DMS 273 (cell line): Measurements from ENCODE around the gene PDSS2.
"Not testable (repeated sequence)": the region's sequence is repeated elsewhere in the genome, so short reads cannot be mapped to it uniquely, and the experiment has no call there.

Source experiments
- DNase-seq: peaks from one replicate; lab custom pipeline; 2025; ENCODE audit not compliant: unreplicated experiment; lab: John Stamatoyannopoulos, UW

The PDSS2 gene

DNA sequence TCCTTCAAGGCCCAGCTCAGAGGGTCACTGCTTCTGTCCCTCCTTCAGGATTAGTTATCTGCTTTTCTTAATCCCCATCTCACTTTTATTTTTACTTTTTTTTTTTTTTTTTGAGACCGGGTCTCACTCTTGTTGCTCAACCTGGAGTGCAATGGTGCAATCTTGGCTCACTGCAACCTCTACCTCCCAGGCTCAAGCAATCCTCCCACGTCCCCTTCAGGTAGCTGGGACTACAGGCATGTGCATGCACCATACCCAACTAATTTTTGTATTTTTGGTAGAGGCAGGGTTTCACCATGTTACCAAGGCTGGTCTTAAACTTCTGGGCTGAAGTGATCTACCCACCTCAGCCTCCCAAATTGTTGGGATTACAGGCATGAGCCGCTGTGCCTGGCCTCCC, 16.5 kb upstream of the PDSS2 start:
- DNase-seq: not testable (repeated sequence)

DNA sequence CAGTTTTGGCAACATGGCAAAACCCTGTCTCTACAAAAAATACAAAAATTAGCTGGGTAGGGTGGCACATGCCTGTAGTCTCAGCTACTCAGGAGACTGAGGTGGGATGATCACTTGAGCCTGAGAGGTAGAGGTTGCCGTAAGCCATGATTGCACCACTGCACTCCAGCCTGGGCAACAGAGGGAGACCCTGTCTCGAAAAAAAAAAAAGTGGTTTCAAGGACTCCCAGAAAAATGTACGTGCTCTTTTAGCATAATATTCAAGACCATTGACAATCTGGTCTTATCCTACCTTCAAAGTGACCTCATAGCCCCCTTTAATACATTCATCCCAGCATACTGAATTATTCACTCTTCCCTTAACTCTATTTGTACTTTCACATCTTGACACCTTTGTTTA, 16.0 kb upstream of the PDSS2 start:
- DNase-seq: not testable (repeated sequence)

DNA sequence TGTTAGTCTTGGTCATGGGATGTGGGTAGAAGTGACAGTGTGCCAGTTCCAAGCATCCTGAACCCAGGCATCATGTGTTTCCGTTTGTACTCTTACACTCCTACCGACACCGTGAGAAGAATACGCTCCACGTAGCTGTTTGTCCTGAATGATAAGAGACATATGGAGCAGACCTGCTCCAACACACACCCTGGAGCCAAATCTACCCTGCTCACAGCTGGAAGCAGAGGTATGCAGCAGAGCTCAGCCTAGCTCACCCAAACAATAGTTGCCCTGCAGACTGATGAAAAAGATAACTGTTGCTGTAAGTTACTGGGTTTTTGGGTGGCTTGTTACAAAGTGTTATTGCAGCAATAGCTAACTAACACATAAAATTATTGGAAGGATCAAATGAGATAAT, 14.3 kb upstream of the PDSS2 start:
- DNase-seq: peak; percentile 49

- DNase-seq: no peak
These were observed 11.0 kb upstream of the PDSS2 start for GRCh38 chr6:107470364-107470763.

DNA sequence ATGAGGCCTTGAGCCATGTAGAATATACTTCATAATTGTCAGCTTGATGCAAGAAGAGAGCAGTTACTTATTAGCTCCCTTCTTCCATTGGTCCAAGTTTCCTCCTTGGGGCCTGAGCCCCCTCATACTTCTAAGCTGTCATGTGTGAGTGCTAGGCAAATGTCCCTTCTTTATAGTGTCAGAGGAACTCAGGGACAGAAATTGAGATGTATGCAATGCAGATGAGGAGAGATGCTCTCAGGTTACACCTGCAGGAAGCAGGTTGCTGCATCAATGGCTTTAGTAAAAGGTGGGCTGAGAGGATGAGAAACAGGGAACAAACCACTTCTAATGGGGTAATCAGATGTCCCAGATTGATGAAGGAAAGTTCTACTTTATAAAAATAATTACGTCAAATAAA, 6.7 kb upstream of the PDSS2 start:
- DNase-seq: no peak

DNA sequence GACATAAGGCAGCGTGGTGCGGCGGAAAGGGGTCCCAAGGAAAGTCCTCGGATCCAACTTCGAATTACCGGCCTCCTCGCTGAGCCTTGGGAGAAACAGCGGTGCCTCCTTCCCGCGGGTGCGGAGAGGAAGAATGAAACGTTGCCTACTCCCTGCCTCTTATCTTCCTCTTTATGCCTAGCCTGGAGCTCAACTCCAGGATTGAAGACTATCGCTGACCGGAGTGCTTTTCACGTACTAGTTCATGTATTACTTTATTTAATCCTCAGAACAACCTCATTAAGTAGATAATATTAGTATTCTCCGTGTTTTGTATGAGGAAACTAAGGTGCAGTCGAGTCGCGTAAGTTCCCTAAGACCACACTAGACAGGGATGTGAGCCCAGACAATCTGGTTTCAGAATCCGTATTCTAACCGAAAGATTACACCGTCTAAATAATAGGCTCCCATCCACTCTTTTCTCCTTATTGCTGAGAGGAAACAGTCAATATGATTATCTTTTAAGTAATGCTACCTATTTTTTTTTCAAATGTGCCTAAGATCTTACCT, 793 bp upstream of the PDSS2 start:
- DNase-seq: peak; percentile 44

GRCh38 chr6:107458672-107459282, 587 bp downstream of the PDSS2 start:
- DNase-seq: peak; percentile 71

GRCh38 chr6:107448776-107449175, 10.6 kb downstream of the PDSS2 start:
- no peak for DNase-seq

GRCh38 chr6:107447663-107448216, 11.6 kb downstream of the PDSS2 start:
- peak; percentile 10 for DNase-seq

DNA sequence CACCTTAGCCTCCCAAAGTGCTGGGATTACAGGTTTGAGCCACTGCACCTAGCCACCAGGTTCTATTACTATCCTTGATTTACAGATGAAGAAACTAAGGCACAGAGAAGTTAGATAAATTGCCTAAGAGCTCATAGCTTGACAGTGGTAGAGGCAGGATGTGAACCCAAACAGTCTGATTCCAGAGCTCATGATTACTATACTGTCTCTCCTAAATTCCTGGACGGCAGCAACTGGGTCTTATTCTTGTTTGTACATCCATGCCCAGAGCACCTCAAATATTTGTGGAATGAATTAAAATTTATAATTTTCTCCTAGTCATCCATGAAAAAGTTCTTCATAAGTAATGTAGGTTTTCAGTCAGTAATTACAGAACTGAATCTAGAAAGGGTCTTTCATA, 15.1 kb downstream of the PDSS2 start:
- no peak for DNase-seq

GRCh38 chr6:107443608-107444267, 15.6 kb downstream of the PDSS2 start:
- no peak for DNase-seq

GRCh38 chr6:107442938-107443607, 16.3 kb downstream of the PDSS2 start:
- no peak for DNase-seq

DNA sequence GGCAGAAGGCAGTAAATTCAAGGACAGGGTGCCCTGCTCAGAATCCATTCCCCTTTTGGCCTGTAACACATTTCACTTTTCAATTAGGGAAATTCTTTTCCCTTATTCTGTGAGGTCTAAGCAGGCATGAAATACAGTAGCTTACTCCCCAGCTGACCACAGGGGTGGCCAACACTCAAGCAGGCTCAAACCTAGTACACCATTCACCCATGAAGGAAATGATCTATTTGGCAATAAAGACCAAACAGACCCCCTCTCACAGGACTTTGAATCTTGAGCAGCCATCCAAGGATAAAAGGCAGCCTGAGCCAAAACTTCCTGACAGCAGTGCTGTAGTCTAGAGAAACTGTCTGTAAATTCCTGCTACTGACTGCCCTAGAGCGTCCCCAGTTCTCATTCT, 17.7 kb downstream of the PDSS2 start:
- no peak for DNase-seq

DNA sequence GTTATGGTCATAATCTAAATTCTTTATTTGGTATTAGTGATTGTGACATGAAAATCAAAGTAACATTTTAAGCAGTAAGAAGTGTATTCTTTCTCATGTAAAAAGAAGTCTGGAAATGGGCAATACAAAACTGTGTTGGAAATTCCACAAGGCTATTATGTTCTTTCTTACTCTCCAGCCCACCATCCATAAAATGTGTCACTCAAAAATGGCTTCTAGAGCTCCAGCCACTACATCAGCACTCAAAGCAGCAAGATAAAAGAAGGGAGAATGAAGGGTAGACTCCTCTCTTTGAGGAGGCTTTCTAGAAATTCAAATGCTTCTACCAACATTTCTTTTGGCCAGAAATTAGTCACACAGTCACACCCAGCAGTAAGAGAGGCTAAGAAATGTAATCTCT, 18.4 kb downstream of the PDSS2 start:
- DNase-seq: no peak

- DNase-seq: no peak
These were observed 20.0 kb downstream of the PDSS2 start for GRCh38 chr6:107439406-107439805.

- DNase-seq: no peak
These were observed 21.7 kb downstream of the PDSS2 start for GRCh38 chr6:107437691-107438090.

DNA sequence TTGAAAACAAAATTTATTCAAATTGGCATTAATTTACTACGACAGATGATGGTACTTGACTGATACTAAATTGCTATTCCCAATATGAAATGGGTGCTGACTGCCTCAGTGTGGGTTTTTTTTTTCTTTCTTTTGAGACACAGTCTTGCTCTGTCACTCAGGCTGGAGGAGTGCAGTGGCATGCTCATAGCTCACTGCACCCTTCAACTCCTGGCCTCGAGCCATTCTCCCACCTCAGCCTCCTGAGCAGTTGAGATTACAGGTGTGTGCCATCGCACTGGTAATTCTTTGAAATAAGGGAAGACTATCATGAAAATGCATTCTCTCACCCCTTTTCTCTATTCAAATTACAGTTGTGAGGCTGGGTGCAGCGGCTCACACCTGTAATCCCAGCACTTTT, 22.5 kb downstream of the PDSS2 start:
- no peak for DNase-seq

DNA sequence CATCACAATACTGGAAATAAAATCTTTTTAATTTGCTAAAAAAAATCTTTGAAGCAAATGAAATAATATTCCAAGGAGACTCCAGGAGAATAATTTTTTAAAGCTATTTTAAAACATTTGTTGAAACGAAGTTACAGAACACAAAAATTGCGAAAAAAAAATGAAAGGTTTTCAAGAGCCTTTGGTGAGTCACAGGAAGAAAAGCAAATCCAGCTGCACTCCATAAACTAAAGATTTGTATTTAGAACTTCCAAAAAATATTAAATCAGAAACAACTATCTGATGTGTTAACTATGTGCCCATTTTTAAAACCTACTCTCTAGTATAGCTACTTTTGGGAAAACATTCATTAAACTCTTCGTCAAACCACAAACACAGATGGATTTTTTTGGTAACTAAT, 23.6 kb downstream of the PDSS2 start:
- no peak for DNase-seq

DNA sequence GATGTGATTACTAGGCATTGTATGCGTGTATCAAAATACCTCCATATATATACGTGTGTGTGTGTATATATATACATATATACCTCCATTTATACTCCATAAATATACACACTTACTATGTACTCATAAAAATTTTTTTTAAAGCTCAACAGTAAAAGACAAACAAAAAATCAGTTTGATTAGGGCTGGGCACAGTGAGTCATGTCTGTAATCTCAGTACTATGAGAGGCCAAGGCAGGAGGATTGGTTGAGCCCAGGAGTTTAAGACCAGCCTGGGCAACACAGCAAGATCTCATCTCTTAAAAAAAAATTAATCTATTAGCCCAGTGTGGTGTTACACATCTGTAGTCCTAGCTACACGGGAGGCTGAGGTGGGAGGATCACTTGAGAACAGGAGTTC, 24.6 kb downstream of the PDSS2 start:
- no peak for DNase-seq

- DNase-seq: not testable (repeated sequence)
These were observed 33.4 kb downstream of the PDSS2 start for GRCh38 chr6:107425951-107426350.

- DNase-seq: no peak
These were observed 35.8 kb downstream of the PDSS2 start for GRCh38 chr6:107423474-107423990.
